Measurements from ENCODE around the gene MPL. TPM values are rescaled to one million over a fixed set of nuclear protein-coding genes. Genes with fewer than 3 reads are reported as not detected.

Gene MPL
- total RNA-seq, 1 donor from 2014 or later, result not detected

DNA sequence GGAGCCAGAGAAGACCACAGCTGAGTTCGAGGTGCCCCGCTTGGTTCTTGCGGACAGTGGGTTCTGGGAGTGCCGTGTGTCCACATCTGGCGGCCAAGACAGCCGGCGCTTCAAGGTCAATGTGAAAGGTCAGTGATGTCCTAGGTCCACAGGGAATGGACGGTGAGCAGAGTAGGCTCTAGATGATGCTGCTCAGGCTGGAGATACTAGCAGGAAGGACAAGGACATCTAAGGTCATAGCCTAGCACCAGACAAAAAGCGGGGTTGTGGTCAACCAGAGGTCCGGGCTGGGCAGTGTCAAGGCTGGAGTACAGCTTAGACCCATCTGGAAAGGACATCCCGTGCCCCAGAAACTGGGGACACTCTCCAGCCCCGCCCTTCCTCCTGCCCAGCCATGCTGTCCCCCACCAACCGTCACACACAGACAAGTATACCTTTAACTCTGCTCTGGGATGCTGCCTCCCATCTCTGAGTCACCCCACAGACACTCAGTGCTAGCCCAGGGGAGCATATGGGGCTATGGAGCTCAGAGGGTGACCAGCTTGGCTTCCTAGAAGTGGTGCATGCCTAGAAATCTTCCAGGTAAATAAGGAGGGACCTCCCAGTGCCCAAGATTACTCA is 28.1 kb upstream of the MPL start:
- no peak for TF ChIP-seq EZH2 (IDR thresholded peaks at IDR 0.05; ENCODE audit: insufficient read depth, low read length)
- TF ChIP-seq, protein P1, sequence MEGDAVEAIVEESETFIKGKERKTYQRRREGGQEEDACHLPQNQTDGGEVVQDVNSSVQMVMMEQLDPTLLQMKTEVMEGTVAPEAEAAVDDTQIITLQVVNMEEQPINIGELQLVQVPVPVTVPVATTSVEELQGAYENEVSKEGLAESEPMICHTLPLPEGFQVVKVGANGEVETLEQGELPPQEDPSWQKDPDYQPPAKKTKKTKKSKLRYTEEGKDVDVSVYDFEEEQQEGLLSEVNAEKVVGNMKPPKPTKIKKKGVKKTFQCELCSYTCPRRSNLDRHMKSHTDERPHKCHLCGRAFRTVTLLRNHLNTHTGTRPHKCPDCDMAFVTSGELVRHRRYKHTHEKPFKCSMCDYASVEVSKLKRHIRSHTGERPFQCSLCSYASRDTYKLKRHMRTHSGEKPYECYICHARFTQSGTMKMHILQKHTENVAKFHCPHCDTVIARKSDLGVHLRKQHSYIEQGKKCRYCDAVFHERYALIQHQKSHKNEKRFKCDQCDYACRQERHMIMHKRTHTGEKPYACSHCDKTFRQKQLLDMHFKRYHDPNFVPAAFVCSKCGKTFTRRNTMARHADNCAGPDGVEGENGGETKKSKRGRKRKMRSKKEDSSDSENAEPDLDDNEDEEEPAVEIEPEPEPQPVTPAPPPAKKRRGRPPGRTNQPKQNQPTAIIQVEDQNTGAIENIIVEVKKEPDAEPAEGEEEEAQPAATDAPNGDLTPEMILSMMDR (IDR thresholded peaks at IDR 0.05; ENCODE audit: insufficient read depth, low read depth, low read length), result no peak
- Histone ChIP-seq H2AFZ (ENCODE audit: low read depth, low read length) (no peak overlapping the region), H4K20me1 (ENCODE audit: insufficient read depth, low read length) (no peaks in the 10 kb centered on the region), H3K4me1 (ENCODE audit: insufficient read depth, low read length) (no peaks in the 10 kb centered on the region), H3K27ac (ENCODE audit: low read depth, low read length) (no peak overlapping the region), H3K79me2 (ENCODE audit: insufficient read depth, low read length) (no peaks in the 10 kb centered on the region), H3K9me3 (ENCODE audit: insufficient read depth, low read depth, low read length) (no peaks in the 10 kb centered on the region), H3K27me3 (ENCODE audit: insufficient read depth, low read length) (no peaks in the 10 kb centered on the region), H3K4me2 (ENCODE audit: low read length) (no peak overlapping the region), H3K4me3 (ENCODE audit: insufficient read depth, low read depth, low read length) (no peak overlapping the region), H3K9ac (ENCODE audit: low read length) (no peak overlapping the region), H3K36me3 (ENCODE audit: insufficient read depth, low read length) (no peaks in the 10 kb centered on the region)
- Mint-ChIP-seq H3K36me3 (ENCODE audit: low read depth, unreplicated experiment) (peaks cover 11% of the 10 kb centered on the region), H3K27me3 (ENCODE audit: low read depth, unreplicated experiment) (peaks cover 28% of the 10 kb centered on the region), H3K9me3 (ENCODE audit: unreplicated experiment) (peaks cover 16% of the 10 kb centered on the region), H3K4me3 (ENCODE audit: unreplicated experiment) (no peak overlapping the region), H3K4me1 (ENCODE audit: low read depth, unreplicated experiment) (no peaks in the 10 kb centered on the region), H3K27ac (ENCODE audit: unreplicated experiment) (no peak overlapping the region)
- DNase-seq (ENCODE audit: low read depth), result no peak
- no peak for FAIRE-seq

DNA sequence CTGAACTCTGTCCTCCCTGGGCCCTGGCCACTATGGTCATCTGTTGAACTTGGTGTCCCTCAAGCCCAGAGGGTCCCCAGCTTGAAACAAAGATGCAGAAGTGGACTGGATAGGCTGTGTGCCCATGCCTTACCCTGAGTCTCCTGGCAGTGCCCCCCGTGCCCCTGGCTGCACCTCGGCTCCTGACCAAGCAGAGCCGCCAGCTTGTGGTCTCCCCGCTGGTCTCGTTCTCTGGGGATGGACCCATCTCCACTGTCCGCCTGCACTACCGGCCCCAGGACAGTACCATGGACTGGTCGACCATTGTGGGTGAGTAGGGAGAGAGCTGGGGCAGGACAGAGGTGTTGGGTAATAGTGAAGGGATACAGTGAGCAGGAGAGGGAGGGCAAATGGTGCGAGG is 26.1 kb upstream of the MPL start:
- Histone ChIP-seq H2AFZ (ENCODE audit: low read depth, low read length) (no peak overlapping the region), H3K27me3 (ENCODE audit: insufficient read depth, low read length) (no peaks in the 10 kb centered on the region), H3K4me3 (ENCODE audit: insufficient read depth, low read depth, low read length) (no peak overlapping the region), H3K27ac (ENCODE audit: low read depth, low read length) (no peak overlapping the region), H3K79me2 (ENCODE audit: insufficient read depth, low read length) (no peaks in the 10 kb centered on the region), H3K9me3 (ENCODE audit: insufficient read depth, low read depth, low read length) (no peaks in the 10 kb centered on the region), H3K4me1 (ENCODE audit: insufficient read depth, low read length) (no peaks in the 10 kb centered on the region), H4K20me1 (ENCODE audit: insufficient read depth, low read length) (no peaks in the 10 kb centered on the region), H3K36me3 (ENCODE audit: insufficient read depth, low read length) (no peaks in the 10 kb centered on the region), H3K4me2 (ENCODE audit: low read length) (no peak overlapping the region), H3K9ac (ENCODE audit: low read length) (no peak overlapping the region)
- DNase-seq (ENCODE audit: low read depth) (no peak), FAIRE-seq (no peak)
- Mint-ChIP-seq H3K4me1 (ENCODE audit: low read depth, unreplicated experiment) (peaks cover under 1% of the 10 kb centered on the region), H3K36me3 (ENCODE audit: low read depth, unreplicated experiment) (peaks cover 3% of the 10 kb centered on the region), H3K27me3 (ENCODE audit: low read depth, unreplicated experiment) (peaks cover 18% of the 10 kb centered on the region), H3K4me3 (ENCODE audit: unreplicated experiment) (no peak overlapping the region), H3K27ac (ENCODE audit: unreplicated experiment) (no peak overlapping the region), H3K9me3 (ENCODE audit: unreplicated experiment) (peaks cover 10% of the 10 kb centered on the region)
- TF ChIP-seq, protein P1 (IDR thresholded peaks at IDR 0.05; ENCODE audit: insufficient read depth, low read depth, low read length), result no peak
- TF ChIP-seq EZH2 (IDR thresholded peaks at IDR 0.05; ENCODE audit: insufficient read depth, low read length), result no peak

DNA sequence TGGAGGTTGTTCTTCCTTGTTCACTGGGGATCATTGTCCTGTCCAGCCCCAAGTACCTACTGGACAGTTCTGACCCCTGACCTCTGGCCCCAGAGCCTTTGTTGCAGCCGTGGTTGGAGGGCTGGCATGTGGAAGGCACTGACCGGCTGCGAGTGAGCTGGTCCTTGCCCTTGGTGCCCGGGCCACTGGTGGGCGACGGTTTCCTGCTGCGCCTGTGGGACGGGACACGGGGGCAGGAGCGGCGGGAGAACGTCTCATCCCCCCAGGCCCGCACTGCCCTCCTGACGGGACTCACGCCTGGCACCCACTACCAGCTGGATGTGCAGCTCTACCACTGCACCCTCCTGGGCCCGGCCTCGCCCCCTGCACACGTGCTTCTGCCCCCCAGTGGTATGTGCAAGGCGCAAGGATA is 25.4 kb upstream of the MPL start:
- no peaks in the 10 kb centered on the region for H3K27me3 ChIP-seq (ENCODE audit: insufficient read depth, low read length)
- no peak overlapping the region for H3K9ac ChIP-seq (ENCODE audit: low read length)
- peaks cover 9% of the 10 kb centered on the region for H3K9me3 Mint-ChIP-seq (ENCODE audit: unreplicated experiment)
- H3K9me3 ChIP-seq (ENCODE audit: insufficient read depth, low read depth, low read length), result no peaks in the 10 kb centered on the region
- no peak for TF ChIP-seq EZH2 (IDR thresholded peaks at IDR 0.05; ENCODE audit: insufficient read depth, low read length)
- TF ChIP-seq, protein P1 (IDR thresholded peaks at IDR 0.05; ENCODE audit: insufficient read depth, low read depth, low read length), result no peak
- no peak overlapping the region for H3K27ac Mint-ChIP-seq (ENCODE audit: unreplicated experiment)
- H3K4me3 Mint-ChIP-seq (ENCODE audit: unreplicated experiment), result no peak overlapping the region
- peaks cover 2% of the 10 kb centered on the region for H3K4me1 Mint-ChIP-seq (ENCODE audit: low read depth, unreplicated experiment)
- H3K4me3 ChIP-seq (ENCODE audit: insufficient read depth, low read depth, low read length), result no peak overlapping the region
- FAIRE-seq (no peak), DNase-seq (ENCODE audit: low read depth) (no peak)
- no peaks in the 10 kb centered on the region for H3K4me1 ChIP-seq (ENCODE audit: insufficient read depth, low read length)
- H4K20me1 ChIP-seq (ENCODE audit: insufficient read depth, low read length), result no peaks in the 10 kb centered on the region
- H3K36me3 Mint-ChIP-seq (ENCODE audit: low read depth, unreplicated experiment), result peaks cover 3% of the 10 kb centered on the region
- H3K27ac ChIP-seq (ENCODE audit: low read depth, low read length), result no peak overlapping the region
- H3K4me2 ChIP-seq (ENCODE audit: low read length), result no peak overlapping the region
- H3K27me3 Mint-ChIP-seq (ENCODE audit: low read depth, unreplicated experiment), result peaks cover 22% of the 10 kb centered on the region
- H3K36me3 ChIP-seq (ENCODE audit: insufficient read depth, low read length), result no peaks in the 10 kb centered on the region
- H3K79me2 ChIP-seq (ENCODE audit: insufficient read depth, low read length), result no peaks in the 10 kb centered on the region
- H2AFZ ChIP-seq (ENCODE audit: low read depth, low read length), result no peak overlapping the region

Measured in astrocyte (in vitro differentiated cells and primary cell).